Measurements from ENCODE around the gene ARAP3.

The ARAP3 gene

DNA sequence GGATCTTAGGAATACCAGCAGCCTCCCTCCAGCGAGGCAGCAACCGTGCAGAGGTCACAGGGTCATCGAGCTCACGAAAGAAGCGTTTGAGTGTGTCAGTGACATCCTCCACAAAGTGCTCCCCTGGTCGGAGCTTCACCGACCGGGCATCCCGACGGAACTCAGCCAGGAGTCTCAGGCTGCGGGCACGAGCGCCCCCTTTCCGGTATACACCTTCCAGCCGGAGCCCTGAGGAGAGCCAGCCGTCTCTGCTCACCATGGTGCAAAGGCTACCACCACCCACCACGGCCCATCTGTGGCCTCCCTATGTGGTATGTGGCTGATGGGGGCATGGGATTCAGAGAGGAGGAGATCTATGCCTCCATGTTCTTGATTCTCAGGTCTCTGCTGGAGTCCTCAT, 20.0 kb downstream of the ARAP3 start:
- DNase-seq (ENCODE audit: low read depth) = no peak

DNA sequence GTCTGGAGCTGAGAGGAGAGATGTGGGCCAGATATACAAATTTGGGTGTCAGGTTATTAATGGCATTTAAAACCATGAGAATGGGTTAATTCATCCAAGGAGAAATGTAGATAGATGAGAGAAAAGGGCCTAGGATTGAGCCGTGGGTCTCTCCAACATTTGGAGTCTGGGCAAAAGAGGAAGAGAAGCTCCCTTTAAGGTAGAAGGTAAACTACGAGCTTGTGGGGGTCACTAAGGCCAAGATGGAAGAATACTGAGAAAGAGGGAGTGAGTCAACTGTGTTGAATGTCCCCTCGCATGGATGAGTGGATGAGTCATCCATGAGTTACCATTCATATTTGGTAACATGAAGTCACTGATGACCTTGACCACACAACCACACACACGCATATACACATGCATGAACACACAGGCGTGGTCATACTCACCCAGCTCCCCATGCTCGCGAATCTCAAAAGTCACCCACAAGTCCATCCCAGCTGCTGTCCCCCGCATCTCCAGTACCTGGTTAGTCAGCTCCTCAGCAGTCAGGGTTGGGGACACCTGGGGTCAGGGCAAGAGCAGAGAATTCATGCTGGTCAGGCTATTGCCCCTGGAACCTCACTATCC, 24.0 kb downstream of the ARAP3 start:
- DNase-seq (ENCODE audit: low read depth) = no peak
- no peak overlapping the region for H3K4me3 ChIP-seq (ENCODE audit: low read length)
- TF ChIP-seq, protein P1, sequence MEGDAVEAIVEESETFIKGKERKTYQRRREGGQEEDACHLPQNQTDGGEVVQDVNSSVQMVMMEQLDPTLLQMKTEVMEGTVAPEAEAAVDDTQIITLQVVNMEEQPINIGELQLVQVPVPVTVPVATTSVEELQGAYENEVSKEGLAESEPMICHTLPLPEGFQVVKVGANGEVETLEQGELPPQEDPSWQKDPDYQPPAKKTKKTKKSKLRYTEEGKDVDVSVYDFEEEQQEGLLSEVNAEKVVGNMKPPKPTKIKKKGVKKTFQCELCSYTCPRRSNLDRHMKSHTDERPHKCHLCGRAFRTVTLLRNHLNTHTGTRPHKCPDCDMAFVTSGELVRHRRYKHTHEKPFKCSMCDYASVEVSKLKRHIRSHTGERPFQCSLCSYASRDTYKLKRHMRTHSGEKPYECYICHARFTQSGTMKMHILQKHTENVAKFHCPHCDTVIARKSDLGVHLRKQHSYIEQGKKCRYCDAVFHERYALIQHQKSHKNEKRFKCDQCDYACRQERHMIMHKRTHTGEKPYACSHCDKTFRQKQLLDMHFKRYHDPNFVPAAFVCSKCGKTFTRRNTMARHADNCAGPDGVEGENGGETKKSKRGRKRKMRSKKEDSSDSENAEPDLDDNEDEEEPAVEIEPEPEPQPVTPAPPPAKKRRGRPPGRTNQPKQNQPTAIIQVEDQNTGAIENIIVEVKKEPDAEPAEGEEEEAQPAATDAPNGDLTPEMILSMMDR (conservative IDR thresholded peaks at IDR 0.05; ENCODE audit: low read depth, low read length) = no peak

More for the DNA sequence above, 20.0 kb downstream of the ARAP3 start:
- no peak overlapping the region for H3K4me3 ChIP-seq (ENCODE audit: low read length)
- TF ChIP-seq, protein P1 (conservative IDR thresholded peaks at IDR 0.05; ENCODE audit: low read depth, low read length) = no peak

DNA sequence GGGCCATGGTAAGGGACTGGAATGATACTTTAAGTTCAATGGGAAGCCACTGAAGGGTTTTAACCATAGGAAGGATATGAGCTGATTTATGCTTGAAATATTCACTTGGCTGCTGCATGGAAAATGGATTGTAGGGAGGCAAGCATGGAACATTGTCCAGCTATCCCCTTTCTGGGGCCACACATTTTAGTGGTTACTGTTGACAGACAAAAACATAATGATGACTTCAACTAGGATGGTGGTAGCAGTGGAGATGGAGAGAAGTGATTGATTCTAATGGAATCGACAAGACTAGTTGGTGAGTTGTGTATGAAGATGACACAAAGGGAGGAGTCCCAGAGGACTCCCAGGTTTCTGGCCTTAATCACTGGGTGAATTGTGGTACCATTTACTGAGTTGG, 24.6 kb downstream of the ARAP3 start:
- TF ChIP-seq, protein P1 (conservative IDR thresholded peaks at IDR 0.05; ENCODE audit: low read depth, low read length) = no peak
- no peak overlapping the region for H3K4me3 ChIP-seq (ENCODE audit: low read length)
- DNase-seq (ENCODE audit: low read depth) = no peak

DNA sequence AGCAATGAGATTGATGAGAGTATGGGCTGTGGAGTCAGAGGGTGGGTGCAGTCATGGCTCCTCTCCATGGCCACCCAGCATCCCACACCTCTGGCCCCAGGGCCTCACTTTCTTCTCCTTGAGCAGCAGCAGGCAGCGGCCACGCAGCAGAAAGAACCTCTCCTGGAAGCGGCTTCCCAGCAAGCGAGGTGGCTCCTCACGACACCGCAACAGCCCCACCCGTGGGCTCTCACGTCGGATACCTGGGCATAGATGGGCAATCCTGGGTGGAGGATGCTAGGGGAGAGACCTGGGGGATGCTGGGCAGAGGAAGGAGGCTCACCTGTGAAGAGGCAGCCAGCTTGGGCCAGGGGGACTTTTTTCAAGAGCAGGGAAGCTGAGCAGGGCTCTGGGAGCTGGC, 25.6 kb downstream of the ARAP3 start:
- TF ChIP-seq, protein P1 (conservative IDR thresholded peaks at IDR 0.05; ENCODE audit: low read depth, low read length) = no peak
- H3K4me3 ChIP-seq (ENCODE audit: low read length) = no peak overlapping the region
- no peak for DNase-seq (ENCODE audit: low read depth)

DNA sequence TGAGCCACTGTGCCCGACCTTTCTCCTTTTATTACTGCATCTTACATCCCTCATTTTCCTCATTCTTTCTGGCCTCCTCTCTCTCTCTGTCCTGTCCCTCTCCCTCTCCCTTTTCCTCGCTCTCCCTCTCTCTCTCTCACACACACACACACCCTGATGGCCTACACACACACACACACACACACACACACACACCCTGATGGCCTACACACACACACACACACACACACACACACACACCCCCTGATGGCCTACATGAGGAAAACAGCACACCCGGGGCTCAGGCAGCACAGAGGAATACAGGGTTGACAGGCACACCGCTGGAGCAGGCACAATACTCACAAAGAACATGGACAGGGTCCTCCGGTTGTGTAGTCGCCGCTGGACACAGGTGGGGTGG, 27.0 kb downstream of the ARAP3 start:
- DNase-seq (ENCODE audit: low read depth) = no peak
- TF ChIP-seq, protein P1 (conservative IDR thresholded peaks at IDR 0.05; ENCODE audit: low read depth, low read length) = no peak
- H3K4me3 ChIP-seq (ENCODE audit: low read length) = no peak overlapping the region

DNA sequence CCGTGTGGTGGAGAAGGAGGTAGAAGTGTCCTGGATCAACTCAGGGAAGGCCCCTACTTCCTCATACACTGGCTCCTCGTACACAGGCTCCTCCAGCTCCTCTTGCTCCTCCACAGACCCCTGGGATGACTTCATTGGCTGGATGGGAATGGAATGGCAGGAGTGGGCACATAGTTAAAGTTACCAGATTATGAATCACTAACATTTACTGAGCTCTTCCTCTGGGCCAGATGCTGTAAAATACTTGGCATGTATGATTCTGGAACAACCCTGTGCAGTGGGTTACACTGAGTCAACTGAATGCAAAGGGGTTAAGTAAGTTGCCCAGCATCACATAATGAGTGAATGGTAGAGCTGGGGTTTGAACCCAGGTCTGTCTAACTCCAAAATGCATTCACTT, 27.7 kb downstream of the ARAP3 start:
- no peak for DNase-seq (ENCODE audit: low read depth)
- no peak overlapping the region for H3K4me3 ChIP-seq (ENCODE audit: low read length)
- TF ChIP-seq, protein P1 (conservative IDR thresholded peaks at IDR 0.05; ENCODE audit: low read depth, low read length) = no peak

DNA sequence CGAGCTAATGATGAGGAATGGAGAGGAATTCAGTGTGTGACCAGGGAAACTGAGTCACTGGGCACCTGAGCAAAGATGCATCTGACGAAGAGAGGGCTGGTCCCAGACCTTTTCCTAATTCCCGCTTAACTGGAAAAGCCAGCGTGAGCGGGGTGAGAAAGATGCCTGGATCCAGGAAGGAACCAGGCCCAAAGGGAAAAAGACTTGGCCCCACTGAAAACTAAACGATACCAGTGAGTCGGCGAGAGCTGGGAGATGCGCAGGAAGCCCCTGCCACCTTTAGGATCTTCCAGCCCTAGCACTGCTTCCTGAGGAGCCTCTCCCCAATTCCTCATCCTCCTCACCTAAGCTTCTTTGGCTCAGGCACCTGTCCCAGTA, 30.3 kb downstream of the ARAP3 start:
- TF ChIP-seq, protein P1 (conservative IDR thresholded peaks at IDR 0.05; ENCODE audit: low read depth, low read length) = no peak
- no peak for DNase-seq (ENCODE audit: low read depth)
- peak overlapping the region; percentile 84 for H3K4me3 ChIP-seq (ENCODE audit: low read length)
